Measurements from ENCODE around the gene ADD2.

ADD2 gene

DNA sequence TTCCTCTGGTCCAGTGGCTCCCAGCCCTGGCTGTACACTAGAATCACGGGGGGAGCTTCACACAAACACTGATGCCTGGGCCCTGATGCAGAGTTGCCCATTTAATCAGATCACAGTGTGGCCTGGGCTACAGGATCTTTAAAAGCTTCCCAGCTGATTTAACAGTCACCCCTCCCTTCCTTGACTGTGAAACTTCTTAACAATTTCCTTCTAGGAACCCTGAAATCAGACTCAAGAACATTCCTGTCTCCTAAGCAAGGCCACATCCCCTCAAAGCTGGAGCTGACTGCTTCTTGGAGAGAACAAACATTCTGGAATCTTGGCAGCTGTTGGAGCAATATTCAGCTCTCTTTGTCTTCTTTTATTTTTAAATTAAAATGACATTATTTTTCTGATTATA is 88.7 kb downstream of the ADD2 start:
- H3K4me3 ChIP-seq (ENCODE audit: low read length) = no peak overlapping the region
- DNase-seq (ENCODE audit: low read depth) = peak; percentile 59
- TF ChIP-seq, protein P1, sequence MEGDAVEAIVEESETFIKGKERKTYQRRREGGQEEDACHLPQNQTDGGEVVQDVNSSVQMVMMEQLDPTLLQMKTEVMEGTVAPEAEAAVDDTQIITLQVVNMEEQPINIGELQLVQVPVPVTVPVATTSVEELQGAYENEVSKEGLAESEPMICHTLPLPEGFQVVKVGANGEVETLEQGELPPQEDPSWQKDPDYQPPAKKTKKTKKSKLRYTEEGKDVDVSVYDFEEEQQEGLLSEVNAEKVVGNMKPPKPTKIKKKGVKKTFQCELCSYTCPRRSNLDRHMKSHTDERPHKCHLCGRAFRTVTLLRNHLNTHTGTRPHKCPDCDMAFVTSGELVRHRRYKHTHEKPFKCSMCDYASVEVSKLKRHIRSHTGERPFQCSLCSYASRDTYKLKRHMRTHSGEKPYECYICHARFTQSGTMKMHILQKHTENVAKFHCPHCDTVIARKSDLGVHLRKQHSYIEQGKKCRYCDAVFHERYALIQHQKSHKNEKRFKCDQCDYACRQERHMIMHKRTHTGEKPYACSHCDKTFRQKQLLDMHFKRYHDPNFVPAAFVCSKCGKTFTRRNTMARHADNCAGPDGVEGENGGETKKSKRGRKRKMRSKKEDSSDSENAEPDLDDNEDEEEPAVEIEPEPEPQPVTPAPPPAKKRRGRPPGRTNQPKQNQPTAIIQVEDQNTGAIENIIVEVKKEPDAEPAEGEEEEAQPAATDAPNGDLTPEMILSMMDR (conservative IDR thresholded peaks at IDR 0.05; ENCODE audit: low read length) = no peak

- no peak overlapping the region for H3K4me3 ChIP-seq (ENCODE audit: low read length)
- TF ChIP-seq, protein P1 (conservative IDR thresholded peaks at IDR 0.05; ENCODE audit: low read length) = no peak
- DNase-seq (ENCODE audit: low read depth) = no peak
Observed at GRCh38 chr2:70678576-70679143, 89.3 kb downstream of the ADD2 start.

DNA sequence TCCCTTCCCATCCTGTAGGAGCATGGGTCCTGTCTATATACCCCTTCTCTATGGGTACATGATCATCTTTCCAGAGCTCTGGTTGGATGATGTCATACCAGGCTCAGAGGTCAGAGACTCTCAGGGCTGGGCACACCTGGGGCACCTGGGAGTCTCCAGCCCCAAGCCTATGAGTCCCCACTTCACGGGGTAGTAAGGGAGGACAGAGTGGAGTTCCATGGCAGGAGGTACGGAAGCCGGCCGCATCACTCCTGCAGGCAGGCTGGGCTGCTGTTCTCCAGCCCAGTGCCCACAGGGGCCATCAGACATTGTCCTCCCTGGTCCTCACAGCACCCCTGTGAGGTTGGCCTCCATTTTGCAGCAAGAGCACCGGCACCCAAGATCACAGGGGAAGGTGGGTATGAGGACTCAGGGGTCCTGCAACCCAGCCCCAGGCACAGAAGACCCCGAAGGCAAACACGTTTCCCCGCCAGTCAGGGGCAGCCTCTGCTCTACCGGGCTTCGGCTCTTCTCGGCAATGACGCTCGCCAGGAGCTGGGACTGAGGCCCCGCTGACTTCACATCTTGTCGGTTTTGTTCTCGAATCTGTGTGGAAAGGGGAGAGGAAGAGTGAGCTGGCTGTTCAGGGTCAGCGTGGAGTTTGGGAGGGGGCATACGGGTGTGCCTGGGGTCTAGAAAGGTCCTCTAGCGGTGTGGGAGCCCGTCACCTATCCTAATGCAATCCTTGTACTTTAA is 91.5 kb downstream of the ADD2 start:
- TF ChIP-seq, protein P1 (conservative IDR thresholded peaks at IDR 0.05; ENCODE audit: low read length) = no peak
- H3K4me3 ChIP-seq (ENCODE audit: low read length) = no peak overlapping the region
- DNase-seq (ENCODE audit: low read depth) = no peak

DNA sequence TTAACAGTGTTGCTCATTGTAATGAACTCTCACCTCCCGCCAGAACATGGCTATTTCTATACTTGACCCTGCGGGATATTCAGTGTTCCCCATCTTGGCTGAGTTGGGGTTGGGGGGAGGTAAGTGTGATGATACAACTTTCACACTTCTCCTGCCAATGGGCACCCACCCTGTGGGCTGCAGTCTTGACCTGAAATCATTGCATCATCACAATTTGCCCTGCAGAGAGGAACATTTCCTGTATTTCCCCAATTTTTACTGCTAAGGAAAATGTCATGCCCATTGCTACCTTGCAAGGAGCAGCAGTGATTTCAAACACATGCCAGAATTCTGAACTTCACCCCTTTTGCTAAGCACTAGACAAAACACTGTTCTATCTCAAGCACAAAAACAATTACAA is 92.1 kb downstream of the ADD2 start:
- TF ChIP-seq, protein P1 (conservative IDR thresholded peaks at IDR 0.05; ENCODE audit: low read length) = no peak
- no peak overlapping the region for H3K4me3 ChIP-seq (ENCODE audit: low read length)
- no peak for DNase-seq (ENCODE audit: low read depth)

GRCh38 chr2:70674636-70675430 is 93.2 kb downstream of the ADD2 start:
- TF ChIP-seq, protein P1 (conservative IDR thresholded peaks at IDR 0.05; ENCODE audit: low read length) = no peak
- no peak overlapping the region for H3K4me3 ChIP-seq (ENCODE audit: low read length)
- no peak for DNase-seq (ENCODE audit: low read depth)

- DNase-seq (ENCODE audit: low read depth) = no peak
- no peak overlapping the region for H3K4me3 ChIP-seq (ENCODE audit: low read length)
- TF ChIP-seq, protein P1 (conservative IDR thresholded peaks at IDR 0.05; ENCODE audit: low read length) = no peak
Observed at GRCh38 chr2:70673041-70673647, 94.9 kb downstream of the ADD2 start.

Measured in AG10803 (cell line).